ENCODE measurements around the gene TMPRSS11A.

The TMPRSS11A gene

DNA sequence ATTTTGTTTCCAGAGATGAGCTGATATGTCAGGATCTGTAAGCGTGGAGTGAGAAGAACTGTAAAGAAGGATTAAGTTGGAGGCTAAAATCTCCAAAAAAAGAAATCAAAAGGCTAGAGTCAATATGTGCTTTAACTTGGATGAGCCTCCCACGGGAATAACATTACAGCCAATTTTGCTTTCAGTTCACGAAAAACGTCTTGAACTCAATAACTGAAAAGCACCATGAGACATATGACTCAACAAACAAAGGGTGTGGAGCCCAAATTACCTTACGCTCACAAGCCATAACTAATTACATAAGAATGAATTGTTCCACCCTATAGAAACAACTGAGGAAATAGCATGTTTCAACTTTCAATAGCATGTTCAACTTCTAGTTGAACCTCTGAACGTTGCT is 101.8 kb downstream of the TMPRSS11A start:
- no peak for DNase-seq
